Sciatic nerve (tissue), 2 donors: Measurements from ENCODE around the gene TEAD1. TPM values are rescaled to one million over a fixed set of nuclear protein-coding genes. Genes with fewer than 3 reads are reported as not detected.

Experiments
- ATAC-seq: fragments of 200-7000 bp; cut with Tn5 transposase; one replicate; pipeline ENCODE4 v1.9.1; 2020; ENCODE audit warnings: mild to moderate bottlenecking, moderate library complexity
- DNase-seq: peaks from one replicate; pipeline ENCODE4 v3.0.0-alpha.2; 2020; ENCODE audit warnings: low spot score
- intact Hi-C: fragments of 100-400 bp; cut with DNase I; formaldehyde crosslinking; loops from one replicate; pipeline ENCODE4 v1.14.2; 2022
- total RNA-seq: library from RNA; stranded (reverse); fragmentation: NEBNext Ultra II Directional; extraction: Animal tissue kit (Norgen Biotek cat#: 25700); gene quantifications from one replicate; pipeline ENCODE4 v1.2.1, GENCODE V29; 2021
- donor health status: DM: no; HTN: no; CAD: no.
- donor health status: DM: no; HTN: no; CAD: no.

Gene TEAD1
- total RNA-seq, 1 donor from 2014 or later: 141 TPM

DNA sequence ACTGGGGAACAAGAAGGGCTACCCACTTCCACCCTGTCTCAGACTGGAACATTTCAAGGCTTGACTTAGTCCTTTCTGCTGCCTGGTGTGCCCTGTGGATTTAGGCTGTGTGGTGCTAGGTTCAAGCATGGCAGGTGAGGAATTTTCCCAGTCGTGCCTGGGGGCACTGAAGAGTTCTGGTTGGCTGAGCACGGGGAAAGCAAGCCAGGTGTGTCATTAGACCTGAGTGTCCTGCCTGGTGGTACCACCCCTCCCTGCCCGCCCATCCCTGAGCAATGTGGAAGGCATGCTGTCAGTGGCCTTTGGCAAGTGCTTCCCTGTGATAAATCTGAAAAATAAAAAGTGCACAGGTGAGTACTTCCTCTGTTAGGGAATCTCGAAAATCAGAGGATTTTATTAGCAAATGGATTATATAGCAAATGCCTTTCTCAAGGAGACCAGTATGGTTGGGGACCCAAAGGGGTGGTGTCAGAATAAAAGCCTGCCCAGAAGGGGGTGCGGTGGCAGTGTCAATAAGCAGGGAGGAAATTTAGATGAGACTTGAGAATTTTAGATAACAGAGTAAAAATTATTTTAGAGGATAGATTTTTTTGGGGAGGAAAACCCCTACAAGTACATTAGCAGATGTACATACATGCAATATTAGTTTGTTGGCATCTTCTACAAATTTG is 22.8 kb downstream of the TEAD1 start:
- intact Hi-C loops: no loop called here
- DNase-seq: no peak
- ATAC-seq: no peak

DNA sequence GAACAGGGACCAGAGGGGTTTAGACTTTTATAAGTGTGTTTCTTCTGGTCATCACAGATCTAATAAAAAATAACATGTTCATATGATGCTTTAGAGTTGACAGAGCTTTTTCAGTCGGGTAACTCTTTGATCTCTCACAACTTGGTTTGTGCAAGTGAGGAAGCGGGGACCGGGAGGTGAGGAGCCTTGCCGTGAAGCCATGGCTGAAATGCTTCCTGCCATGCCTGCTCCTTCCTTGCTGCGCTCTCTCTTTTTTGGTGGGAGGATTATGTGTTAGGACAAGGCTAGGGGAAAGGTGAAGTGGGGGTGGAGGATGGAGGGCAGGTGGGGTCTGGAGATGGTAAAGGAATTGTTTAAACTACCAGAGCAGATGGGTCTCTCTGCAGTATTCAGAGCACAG is 23.8 kb downstream of the TEAD1 start:
- ATAC-seq (no peak), DNase-seq (no peak)
- intact Hi-C loops: no loop called here

DNA sequence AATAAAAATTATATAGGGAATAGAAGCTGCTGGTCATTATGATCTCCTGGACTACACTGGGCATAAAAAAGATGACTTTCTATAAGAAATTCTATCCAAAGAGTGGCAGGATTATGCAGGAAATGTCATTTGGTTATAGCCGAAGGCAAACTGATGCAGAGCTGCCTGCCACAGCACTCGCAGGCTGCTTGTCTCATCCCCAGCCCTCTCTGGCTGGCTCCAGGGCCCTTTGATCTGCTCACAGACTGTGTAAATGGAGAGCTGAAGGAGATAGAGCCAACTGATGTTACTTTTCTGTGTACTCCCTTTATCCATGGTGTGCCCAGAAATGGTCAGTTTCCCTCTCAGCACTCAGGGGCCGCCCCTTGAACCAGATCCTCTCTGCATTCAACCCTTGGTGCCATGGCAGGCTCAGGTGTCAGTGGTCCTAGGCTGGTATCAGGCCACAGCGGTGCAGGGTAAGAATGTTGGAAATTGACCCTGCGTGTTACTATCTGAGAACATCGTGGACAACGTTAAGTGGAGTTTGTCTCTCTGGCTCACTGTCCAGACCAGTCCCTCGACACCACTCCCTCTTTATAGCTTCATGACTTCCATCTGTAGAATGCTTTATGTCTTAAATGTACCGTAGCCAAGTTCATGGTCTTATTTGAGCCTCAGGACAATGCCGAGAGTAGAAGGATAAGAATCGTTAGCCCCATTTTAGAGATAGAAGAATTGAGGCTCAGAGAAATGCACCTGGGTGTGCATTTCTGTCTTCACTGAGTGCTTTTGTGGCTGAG is 27.8 kb downstream of the TEAD1 start:
- intact Hi-C loops: no loop called here
- no peak for ATAC-seq
- no peak for DNase-seq

DNA sequence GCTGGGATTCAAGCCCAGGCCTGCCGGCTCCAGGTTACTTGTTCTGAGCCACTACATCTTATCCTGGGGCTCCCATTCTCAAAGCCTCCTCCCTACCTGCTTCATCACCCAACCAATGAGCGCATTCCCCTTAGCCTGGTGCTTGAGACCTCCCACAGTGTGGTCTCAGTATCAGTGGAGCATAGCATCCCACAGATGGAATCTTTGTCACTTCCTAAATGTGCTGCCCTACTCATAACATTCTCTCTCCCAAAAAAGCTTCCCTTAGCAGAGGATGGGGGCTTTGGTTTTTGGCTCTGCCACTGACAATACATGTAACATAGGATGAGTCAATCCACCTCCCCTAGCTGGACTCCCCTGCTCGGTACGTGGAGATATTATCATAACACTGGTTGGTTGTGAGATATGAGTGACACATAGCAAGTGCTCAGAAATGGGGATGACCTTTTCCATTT is 28.8 kb downstream of the TEAD1 start:
- DNase-seq (no peak), ATAC-seq (no peak)
- intact Hi-C loops: no loop called here

DNA sequence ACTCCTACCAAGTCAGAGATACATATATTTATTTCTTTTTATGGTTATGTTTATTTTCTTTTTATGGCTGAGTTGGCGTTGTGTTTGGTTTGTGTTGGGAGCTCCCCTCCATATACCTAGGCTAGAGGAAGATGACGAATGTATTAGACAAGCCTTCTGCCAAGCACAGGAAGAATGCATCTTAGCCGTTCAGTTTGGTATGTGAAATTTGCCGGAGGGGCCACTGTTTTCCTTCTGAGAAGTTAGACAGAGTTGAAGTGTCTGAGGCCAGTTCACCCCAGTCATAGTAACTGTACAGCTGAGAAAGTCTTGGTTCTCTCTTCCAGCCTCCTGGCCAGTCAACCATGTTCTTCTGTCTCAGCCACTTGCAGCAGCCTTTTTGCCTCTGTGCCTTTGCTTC is 29.8 kb downstream of the TEAD1 start:
- intact Hi-C loops: no loop called here
- no peak for ATAC-seq
- DNase-seq: no peak

DNA sequence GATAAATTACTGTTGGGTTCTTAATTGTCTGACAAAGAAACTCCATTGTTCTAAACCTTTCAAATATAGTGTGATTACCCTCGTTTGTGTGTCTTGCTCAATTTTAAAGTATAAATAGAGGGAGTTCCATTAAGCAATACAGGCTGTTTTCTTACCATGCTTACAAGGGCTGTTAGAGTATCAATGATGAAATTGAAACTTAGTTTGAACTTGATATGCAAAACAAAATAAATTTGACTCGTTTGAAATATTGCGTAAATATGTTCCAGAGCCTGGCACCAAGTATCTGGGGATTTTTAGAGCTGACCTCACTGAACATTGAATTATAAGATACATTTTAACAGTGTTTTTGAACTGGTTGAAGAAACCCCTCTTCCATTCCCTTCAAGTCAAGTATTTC is 31.7 kb downstream of the TEAD1 start:
- ATAC-seq: peak; percentile 51
- intact Hi-C loops: no loop called here

DNA sequence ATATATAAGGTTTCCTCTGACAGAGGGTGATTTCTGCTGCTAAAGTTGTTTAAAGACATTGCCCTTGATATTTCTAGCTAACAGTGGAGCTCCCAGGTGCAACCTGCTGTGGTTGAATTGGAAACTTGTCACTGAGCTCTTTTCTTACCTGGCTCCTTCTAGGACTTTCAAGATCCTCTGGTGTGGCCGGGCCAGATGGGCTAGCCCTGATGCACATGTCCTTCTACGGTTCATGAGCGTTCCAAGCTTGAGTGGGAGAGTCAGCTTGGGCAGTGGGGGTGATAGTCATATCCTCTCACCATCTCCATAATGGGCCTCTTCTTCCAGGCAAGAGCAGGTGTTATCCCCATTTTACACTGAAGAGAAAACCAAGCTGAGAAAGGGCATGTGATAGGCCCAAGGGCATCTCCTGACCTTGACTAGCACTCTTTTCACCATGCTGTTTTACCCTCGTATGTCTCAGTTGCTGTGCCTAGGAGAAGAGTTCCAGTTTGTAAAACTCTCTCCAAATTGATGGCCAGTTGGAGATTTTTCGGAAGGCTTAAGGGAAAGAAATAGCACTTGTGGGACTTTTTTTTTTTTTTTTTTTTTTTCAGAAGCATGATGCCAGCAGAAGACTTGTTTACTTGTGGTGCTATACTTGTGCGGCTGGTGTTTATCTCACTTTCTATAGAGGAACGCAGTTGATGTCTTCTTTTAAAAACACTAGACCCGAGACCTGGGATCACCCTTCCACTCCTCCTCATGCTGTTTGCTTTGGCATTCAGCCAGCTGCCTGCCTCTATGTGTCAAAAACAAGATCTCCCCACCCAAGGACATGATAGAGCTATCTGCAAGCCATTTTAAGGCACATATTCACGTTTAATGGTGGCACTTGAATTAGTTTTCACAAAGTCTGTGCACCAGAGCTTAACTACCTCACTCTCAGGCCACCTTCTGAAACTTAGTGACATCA is 32.6 kb downstream of the TEAD1 start:
- intact Hi-C loops: no loop called here
- no peak for DNase-seq
- ATAC-seq: peak; percentile 38

More for the DNA sequence above, 31.7 kb downstream of the TEAD1 start:
- DNase-seq: no peak

DNA sequence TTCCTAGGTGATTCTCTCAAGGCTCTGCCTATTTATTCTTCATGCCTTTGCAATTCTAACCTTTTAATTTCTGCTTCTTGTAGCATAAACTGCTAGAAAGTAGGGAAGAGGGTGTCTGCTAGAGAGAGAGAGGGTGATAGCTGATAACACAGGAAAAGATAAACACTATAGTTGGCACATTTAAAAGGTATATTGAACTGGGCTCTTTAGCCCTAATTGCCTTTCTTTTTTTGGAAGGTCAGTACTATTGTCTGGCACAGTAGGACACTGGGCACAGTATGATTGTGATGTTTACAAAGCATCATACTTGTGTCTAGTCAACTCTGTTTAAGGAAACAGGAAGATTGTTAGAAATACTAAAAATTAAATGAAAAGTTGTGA is 33.3 kb downstream of the TEAD1 start:
- DNase-seq: no peak
- intact Hi-C loops: no loop called here
- ATAC-seq: no peak

DNA sequence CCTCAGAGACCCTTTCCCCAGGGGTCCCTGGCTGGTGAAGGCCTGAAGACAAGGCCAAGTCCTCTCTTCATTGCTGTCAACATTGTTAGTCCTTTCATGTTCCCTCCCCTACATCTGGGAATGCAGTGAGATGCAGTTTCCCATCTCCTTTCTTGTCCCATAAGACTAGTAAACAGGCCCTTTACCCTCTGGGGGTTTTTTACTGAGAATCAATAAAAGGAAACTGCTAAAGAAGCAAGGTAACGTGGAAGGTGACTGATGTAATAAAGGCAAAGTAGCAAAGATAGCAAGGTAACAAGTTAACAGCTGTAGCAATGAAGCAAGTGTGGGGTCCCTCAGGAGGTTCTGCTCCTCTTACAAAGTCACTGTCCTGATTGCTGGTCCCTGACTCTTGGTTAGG is 37.3 kb downstream of the TEAD1 start:
- intact Hi-C loops: no loop called here
- no peak for DNase-seq
- ATAC-seq: no peak

DNA sequence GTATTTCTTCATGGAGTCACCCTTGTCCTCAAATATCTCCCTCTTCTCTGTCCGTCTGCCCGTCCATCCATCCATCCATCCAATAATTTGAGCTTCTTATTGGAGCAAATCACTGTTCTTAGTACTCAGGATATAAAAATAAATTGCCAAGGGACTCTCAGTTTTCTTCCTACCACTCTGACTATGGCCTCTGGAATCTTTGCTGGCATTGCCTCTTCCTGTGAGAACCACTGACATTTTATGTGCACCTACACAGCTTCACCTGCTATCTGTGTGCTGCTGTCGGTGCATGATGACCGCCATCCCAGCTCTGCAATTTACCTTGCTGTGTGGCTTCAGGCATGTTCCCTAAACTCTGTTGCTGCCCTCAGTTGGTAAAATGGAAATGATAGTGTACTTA is 37.9 kb downstream of the TEAD1 start:
- intact Hi-C loops: no loop called here
- ATAC-seq (no peak), DNase-seq (no peak)

DNA sequence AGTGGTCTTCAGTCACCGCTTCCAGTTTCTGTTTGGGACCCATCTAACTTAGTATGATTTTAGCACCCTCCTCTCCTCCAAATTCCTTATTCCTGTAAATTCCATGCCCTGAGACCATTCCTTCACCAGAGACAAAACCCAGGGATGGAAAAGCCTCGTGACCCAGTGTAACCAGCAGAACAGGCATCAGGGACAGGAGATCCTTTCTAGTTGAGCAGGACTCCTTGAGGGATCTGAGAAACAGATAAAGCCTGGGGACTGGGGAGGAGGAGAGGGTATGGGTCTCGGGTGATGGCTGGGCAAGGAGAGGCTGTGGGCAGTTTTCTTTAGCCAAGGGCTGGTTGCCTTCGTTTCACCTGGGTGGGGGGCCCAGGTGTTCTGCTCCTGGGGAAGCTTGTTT is 40.9 kb downstream of the TEAD1 start:
- ATAC-seq (no peak), DNase-seq (no peak)
- intact Hi-C loops: no loop called here

DNA sequence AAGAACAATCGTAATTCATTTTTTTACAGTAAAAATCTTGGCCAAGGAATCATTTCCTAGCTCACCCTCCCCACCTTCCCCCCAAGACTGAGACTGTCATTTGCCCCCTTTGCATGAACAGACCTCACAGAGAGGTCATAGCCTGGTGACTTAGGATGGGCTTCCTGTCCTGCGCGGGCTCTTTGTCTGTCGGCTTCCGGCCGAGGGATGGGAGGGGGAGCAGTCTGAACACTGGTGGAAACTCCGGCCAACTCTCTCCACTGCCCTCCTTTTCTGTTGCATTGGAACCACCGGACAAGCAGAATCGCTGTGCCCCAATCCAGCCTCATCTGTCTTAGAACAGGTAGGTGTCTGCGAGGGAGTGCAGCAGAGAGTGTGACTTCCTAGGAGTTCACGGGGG is 41.7 kb downstream of the TEAD1 start:
- DNase-seq (no peak), ATAC-seq (no peak)
- intact Hi-C loops: no loop called here

DNA sequence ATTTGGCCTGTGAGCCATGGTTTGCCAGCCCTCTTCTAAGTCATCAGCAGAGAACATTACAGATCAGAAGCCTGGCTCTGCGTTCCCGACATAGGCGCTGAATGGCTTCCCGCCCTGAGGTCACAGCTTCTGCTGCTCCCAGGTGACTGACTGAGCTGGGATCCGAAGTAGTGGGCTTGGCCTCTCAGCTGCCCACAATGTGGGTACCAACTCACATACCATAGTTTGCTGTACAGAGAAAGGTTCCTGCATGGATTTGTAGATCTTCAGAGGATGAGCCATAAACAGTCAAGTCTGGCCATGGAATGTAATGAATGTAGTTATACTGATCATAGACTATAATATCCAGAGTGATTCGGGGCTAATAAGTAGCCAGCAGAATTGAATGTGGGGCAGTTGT is 42.6 kb downstream of the TEAD1 start:
- DNase-seq: no peak
- intact Hi-C loops: no loop called here
- no peak for ATAC-seq

DNA sequence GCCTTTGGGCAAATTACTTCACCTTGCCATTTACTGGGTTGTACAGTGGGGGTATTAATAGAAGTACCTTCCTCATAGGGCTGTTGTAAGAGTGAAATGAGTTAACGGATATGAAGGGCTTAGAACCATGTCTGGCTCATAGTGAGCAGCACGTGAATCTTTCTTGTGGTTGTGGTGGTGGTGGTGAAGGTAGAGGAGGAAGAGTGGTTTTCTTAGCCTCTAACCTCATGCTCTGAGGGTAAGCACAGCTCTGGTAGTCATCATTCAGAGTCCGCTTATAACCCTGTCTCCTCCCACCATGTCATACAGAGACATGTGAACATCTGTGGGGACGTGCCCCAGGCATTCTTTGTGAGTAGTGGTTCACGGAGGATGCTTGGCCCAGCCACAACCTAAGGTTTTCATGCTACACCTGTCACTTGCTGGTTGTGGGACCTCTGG is 43.6 kb downstream of the TEAD1 start:
- no peak for ATAC-seq
- no peak for DNase-seq
- intact Hi-C loops: no loop called here

DNA sequence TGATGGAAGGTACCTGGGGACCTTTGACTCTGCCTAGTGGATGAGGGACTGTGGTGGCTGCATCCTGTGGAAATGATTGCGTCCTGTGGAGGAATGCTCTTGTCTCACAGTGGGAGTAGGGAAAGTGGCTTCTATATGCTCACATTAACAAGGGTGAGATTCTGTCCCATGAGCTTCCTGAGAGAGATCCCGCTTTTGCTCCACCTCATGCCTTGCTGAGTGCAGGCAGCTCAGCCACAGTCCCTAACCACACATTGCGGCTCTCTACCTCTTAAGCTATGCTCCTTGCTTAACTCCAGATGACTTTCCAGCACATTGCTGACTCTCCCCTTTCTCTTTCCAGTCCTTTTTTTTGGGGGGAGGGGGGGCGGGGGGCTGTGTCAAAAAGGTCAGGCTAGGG is 45.0 kb downstream of the TEAD1 start:
- peak; percentile 35 for ATAC-seq
- no peak for DNase-seq
- intact Hi-C loops: no loop called here

DNA sequence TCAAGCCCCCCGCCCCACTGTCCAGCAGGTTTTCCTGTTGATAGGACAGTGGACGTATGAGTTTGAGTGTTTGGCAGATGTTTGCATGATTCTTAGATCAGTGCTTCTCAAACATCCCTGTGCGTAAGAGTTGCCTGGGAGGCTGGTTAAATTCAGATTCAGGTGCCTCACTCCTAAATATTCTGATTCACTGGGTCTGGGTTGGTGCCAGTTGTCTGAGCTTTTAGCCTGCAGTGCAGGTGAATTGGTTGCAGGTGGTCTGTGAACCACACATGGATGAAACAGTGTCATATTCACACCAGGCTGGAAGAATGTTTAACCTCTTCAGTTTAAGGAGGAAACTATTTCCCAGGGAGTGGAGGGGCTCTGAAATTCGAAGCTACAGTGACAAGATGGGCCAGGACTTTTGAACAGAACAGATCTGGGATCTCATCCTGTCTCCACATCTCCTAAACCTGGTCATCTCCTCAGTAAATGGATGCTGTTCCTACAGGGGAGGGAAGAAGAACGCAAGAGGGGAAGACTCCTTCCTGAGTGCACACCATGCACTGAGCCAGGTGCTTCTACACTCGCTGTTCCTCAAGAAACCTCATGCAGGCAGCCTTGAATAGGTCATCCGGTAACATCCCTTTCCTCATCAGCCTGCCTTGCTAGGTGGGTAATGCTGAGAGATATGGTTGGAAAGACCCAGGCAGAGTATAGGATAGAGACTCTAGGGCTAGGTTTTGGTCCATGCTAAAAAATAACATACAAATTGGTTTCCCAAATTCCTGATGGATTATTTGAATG is 47.8 kb downstream of the TEAD1 start:
- intact Hi-C loops: no loop called here
- DNase-seq (no peak), ATAC-seq (no peak)

DNA sequence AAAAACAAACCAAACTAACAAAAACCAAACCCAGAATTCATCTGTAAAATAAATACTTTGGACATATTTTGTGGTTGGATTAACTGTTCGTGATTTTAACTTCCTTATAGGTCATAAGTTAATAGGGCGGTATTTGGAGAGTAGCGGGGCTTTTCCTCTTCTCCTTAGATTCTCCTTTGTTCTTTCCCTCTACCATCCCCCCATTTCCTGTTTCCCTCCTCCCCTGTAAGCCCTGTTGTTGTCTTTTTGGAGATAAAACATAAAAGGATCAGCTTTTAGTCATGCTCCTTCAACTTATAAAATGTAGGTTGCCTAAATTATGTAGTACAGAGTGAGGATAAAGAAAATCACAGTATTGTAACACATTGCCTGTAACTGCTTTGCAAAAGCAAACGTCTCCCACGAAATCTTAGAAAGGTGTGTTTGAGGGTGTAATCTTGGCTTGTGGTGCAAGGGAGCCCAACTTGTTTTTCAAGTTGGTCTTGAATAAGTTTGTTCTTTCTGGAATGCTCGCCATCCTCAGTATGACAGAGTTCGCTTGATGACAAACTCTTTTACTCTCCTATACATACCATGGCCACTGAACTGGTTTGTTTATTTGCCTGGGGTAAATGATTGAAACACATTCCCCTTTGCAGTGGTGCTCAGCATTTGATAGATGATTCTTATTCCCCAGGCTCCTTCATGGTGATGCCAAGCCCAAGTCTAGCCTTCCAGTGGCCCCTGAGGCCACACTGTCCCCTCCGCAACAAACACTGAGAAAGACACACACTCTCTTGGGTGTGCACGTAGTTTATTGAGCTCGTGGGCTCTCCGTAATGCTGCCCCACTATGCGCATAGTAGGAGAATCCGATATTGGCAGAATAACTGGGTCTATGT is 49.4 kb downstream of the TEAD1 start:
- no peak for ATAC-seq

More for the DNA sequence above, 49.4 kb downstream of the TEAD1 start:
- no peak for DNase-seq
- intact Hi-C loops: no loop called here
